Body of pancreas (tissue), 4 donors: Measurements from ENCODE around the gene CHRNB4.

ENCODE experiments used
- CTCF ChIP-seq, 7 experiments: fragments of 450-650 bp in 4 of 7; fragments of 200-600 bp in 3 of 7; sonication (generic) in 3 of 7; IDR thresholded peaks; one replicate each; pipeline ENCODE4 v1.5.1; 2016 to 2019; ENCODE audit warnings: antibody characterized with exemption in 7 of 7
- POLR2A ChIP-seq, 3 donors: fragments of 450-650 bp; IDR thresholded peaks; one replicate each; pipeline ENCODE4 v1.6.1; 2016; ENCODE audit warnings: antibody characterized with exemption in 3 of 3, mild to moderate bottlenecking in 2 of 3

GRCh38 chr15:78574944-78575343, 66.1 kb downstream of the CHRNB4 start:
- no peak for TF ChIP-seq POLR2A (IDR thresholded peaks at IDR 0.05)
- TF ChIP-seq CTCF (IDR thresholded peaks at IDR 0.05): no peak
